Caco-2 (cell line): Measurements from ENCODE around the gene NWD2. TPM values are rescaled to one million over a fixed set of nuclear protein-coding genes. Genes with fewer than 3 reads are reported as not detected.

ENCODE experiments used
- BruUV-seq: library from RNA; stranded (reverse); fragments of 400-500 nt; replicated peaks from 2 replicates; lab custom pipeline; 2021; lab: Mats Ljungman, UMichigan
- CTCF ChIA-PET: fragments of 300-600 bp; sonication (Branson Sonifier 250); formaldehyde crosslinking; loops from one replicate; lab custom pipeline; 2022; ENCODE audit warnings: antibody characterized with exemption; lab: Charles Lee
- POLR2A ChIA-PET: fragments of 300-600 bp; sonication (Branson Sonifier 250); formaldehyde crosslinking; loops from one replicate; lab custom pipeline; 2022; ENCODE audit warnings: antibody characterized with exemption; lab: Charles Lee
- DNase-seq, 2 experiments: peaks; one replicate each; pipeline versions ENCODE4 v3.0.0 to v3.0.0-alpha.2; 2020 to 2022
- H3K27me3 ChIP-seq: replicated peaks from 2 replicates; pipeline ENCODE4 v1.6.0; 2011; ENCODE audit warnings: low read length; ENCODE audit not compliant: control insufficient read depth, insufficient read depth
- H3K36me3 ChIP-seq: 2 replicates; pipeline ENCODE4 v1.5.1; 2011; ENCODE audit warnings: low read length; ENCODE audit not compliant: control insufficient read depth, insufficient read depth
- H3K4me1 ChIP-seq: fragments of 250-450 bp; sonication (Bioruptor Pico); 2 replicates; pipeline ENCODE4 v1.5.1; 2020; ENCODE audit warnings: mild to moderate bottlenecking
- H3K4me3 ChIP-seq: 2 replicates; pipeline ENCODE4 v1.5.1; 2011; ENCODE audit warnings: low read depth, mild to moderate bottlenecking, control low read depth, low read length
- H3K9me3 ChIP-seq: fragments of 250-450 bp; sonication (Bioruptor Pico); 2 replicates; pipeline ENCODE4 v1.5.1; 2020; ENCODE audit warnings: mild to moderate bottlenecking, moderate library complexity
- H3K27ac Mint-ChIP-seq: one replicate; pipeline ENCODE4 v1.8.0; 2022; ENCODE audit warnings: mixed read lengths; ENCODE audit not compliant: unreplicated experiment
- H3K27me3 Mint-ChIP-seq: one replicate; pipeline ENCODE4 v1.8.0; 2022; ENCODE audit warnings: mixed read lengths; ENCODE audit not compliant: insufficient read depth, unreplicated experiment
- H3K36me3 Mint-ChIP-seq: one replicate; pipeline ENCODE4 v1.8.0; 2022; ENCODE audit warnings: mild to moderate bottlenecking, mixed read lengths; ENCODE audit not compliant: insufficient read depth, unreplicated experiment
- H3K4me1 Mint-ChIP-seq: one replicate; pipeline ENCODE4 v1.8.0; 2022; ENCODE audit warnings: low read depth, mixed read lengths; ENCODE audit not compliant: unreplicated experiment
- H3K4me3 Mint-ChIP-seq: one replicate; pipeline ENCODE4 v1.8.0; 2022; ENCODE audit warnings: mild to moderate bottlenecking, moderate library complexity, mixed read lengths; ENCODE audit not compliant: unreplicated experiment
- H3K9me3 Mint-ChIP-seq: one replicate; pipeline ENCODE4 v1.8.0; 2022; ENCODE audit warnings: mixed read lengths; ENCODE audit not compliant: unreplicated experiment
- intact Hi-C: fragments of 100-400 bp; cut with micrococcal nuclease; formaldehyde crosslinking; loops from one replicate; pipeline ENCODE4 v1.10.0; 2022; ENCODE audit not compliant: unreplicated experiment
- total RNA-seq: library from RNA; stranded (reverse); gene quantifications from 2 replicates; pipeline ENCODE4 v1.2.3, GENCODE V29; 2022
- TF ChIP-seq, protein P1 (sequence below), 2 experiments: fragments of 200-600 bp in 1 of 2; IDR thresholded peaks; 1 replicate in 1 of 2; 2 replicates in 1 of 2; pipeline versions ENCODE4 v1.5.1 to v1.8.0; 2011 to 2022; ENCODE audit warnings: antibody characterized with exemption in 1 of 2, control low read depth in 1 of 2, inconsistent platforms in 1 of 2, low read depth in 1 of 2, low read length in 1 of 2, mild to moderate bottlenecking in 1 of 2, moderate library complexity in 1 of 2; ENCODE audit not compliant: insufficient read depth in 1 of 2, severe bottlenecking in 1 of 2, unreplicated experiment in 1 of 2

NWD2 gene
- total RNA-seq, 1 experiment from 2014 or later = not detected

GRCh38 chr4:37324546-37324945, 80.0 kb downstream of the NWD2 start:
- peaks cover 11% of the 10 kb centered on the region for H3K27me3 Mint-ChIP-seq
- H3K27ac Mint-ChIP-seq = no peak overlapping the region
- no peaks in the 10 kb centered on the region for H3K9me3 Mint-ChIP-seq

DNA sequence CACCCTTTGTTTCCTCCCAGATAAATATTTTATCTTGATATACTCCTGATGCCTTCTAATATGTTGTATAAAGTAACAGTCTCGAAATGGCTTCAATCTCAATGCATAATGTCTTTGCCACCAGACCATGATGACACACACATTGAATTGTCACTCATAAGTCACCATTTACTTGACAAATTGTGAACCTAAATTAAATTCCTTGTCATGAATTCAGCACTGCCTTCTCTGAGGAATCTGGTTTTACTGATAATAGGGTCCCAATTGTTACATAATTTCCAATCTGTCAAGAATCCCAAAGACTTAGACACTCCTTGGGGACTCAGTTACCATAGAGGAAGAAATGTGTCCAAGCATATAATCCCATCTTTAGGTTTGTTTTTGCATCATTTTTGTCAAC, 82.3 kb downstream of the NWD2 start:
- Histone ChIP-seq H3K9me3 (no peaks in the 10 kb centered on the region), H3K4me3 (no peak overlapping the region), H3K36me3 (no peaks in the 10 kb centered on the region), H3K4me1 (no peaks in the 10 kb centered on the region), H3K27me3 (no peaks in the 10 kb centered on the region)
- POLR2A ChIA-PET = no interaction called here
- H3K4me1 Mint-ChIP-seq = no peaks in the 10 kb centered on the region
- no peak overlapping the region for H3K4me3 Mint-ChIP-seq
- H3K36me3 Mint-ChIP-seq = no peaks in the 10 kb centered on the region
- no TSS peak for BruUV-seq
- no peak for DNase-seq
- no peak overlapping the region for H3K27ac Mint-ChIP-seq
- TF ChIP-seq, protein P1, sequence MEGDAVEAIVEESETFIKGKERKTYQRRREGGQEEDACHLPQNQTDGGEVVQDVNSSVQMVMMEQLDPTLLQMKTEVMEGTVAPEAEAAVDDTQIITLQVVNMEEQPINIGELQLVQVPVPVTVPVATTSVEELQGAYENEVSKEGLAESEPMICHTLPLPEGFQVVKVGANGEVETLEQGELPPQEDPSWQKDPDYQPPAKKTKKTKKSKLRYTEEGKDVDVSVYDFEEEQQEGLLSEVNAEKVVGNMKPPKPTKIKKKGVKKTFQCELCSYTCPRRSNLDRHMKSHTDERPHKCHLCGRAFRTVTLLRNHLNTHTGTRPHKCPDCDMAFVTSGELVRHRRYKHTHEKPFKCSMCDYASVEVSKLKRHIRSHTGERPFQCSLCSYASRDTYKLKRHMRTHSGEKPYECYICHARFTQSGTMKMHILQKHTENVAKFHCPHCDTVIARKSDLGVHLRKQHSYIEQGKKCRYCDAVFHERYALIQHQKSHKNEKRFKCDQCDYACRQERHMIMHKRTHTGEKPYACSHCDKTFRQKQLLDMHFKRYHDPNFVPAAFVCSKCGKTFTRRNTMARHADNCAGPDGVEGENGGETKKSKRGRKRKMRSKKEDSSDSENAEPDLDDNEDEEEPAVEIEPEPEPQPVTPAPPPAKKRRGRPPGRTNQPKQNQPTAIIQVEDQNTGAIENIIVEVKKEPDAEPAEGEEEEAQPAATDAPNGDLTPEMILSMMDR (IDR thresholded peaks at IDR 0.05; ENCODE audit: insufficient read depth in 1 of 2, low read depth in 1 of 2, low read length in 1 of 2, severe bottlenecking in 1 of 2, unreplicated experiment in 1 of 2) = no peak
- CTCF ChIA-PET = no interaction called here
- intact Hi-C loops = no loop called here
- peaks cover 11% of the 10 kb centered on the region for H3K27me3 Mint-ChIP-seq
- no peaks in the 10 kb centered on the region for H3K9me3 Mint-ChIP-seq

More at GRCh38 chr4:37324546-37324945, 80.0 kb downstream of the NWD2 start:
- DNase-seq = no peak
- Histone ChIP-seq H3K4me3 (no peak overlapping the region), H3K4me1 (no peaks in the 10 kb centered on the region), H3K9me3 (no peaks in the 10 kb centered on the region), H3K36me3 (no peaks in the 10 kb centered on the region), H3K27me3 (no peaks in the 10 kb centered on the region)
- Mint-ChIP-seq H3K4me1 (no peaks in the 10 kb centered on the region), H3K4me3 (no peak overlapping the region), H3K36me3 (no peaks in the 10 kb centered on the region)
- TF ChIP-seq, protein P1 (IDR thresholded peaks at IDR 0.05; ENCODE audit: insufficient read depth in 1 of 2, low read depth in 1 of 2, low read length in 1 of 2, severe bottlenecking in 1 of 2, unreplicated experiment in 1 of 2) = no peak
- BruUV-seq = no TSS peak
- ChIA-PET POLR2A (no interaction called here), CTCF (no interaction called here)
- intact Hi-C loops = no loop called here

- BruUV-seq = no TSS peak
- Histone ChIP-seq H3K4me3 (no peak overlapping the region), H3K36me3 (no peaks in the 10 kb centered on the region), H3K9me3 (no peaks in the 10 kb centered on the region), H3K4me1 (no peaks in the 10 kb centered on the region), H3K27me3 (no peaks in the 10 kb centered on the region)
- no peak for DNase-seq
- TF ChIP-seq, protein P1 (IDR thresholded peaks at IDR 0.05; ENCODE audit: insufficient read depth in 1 of 2, low read depth in 1 of 2, low read length in 1 of 2, severe bottlenecking in 1 of 2, unreplicated experiment in 1 of 2) = no peak
- ChIA-PET POLR2A (no interaction called here), CTCF (no interaction called here)
- H3K9me3 Mint-ChIP-seq = no peaks in the 10 kb centered on the region
- H3K4me1 Mint-ChIP-seq = no peaks in the 10 kb centered on the region
- no peaks in the 10 kb centered on the region for H3K36me3 Mint-ChIP-seq
- peaks cover 4% of the 10 kb centered on the region for H3K27me3 Mint-ChIP-seq
- H3K27ac Mint-ChIP-seq = peak overlapping the region; percentile 9
- intact Hi-C loops = no loop called here
- no peak overlapping the region for H3K4me3 Mint-ChIP-seq
Measured at GRCh38 chr4:37338972-37339371, 94.4 kb downstream of the NWD2 start.
